IMR-90 (cell line): ENCODE measurements around the gene NDUFA13. TPM values are rescaled to one million over a fixed set of nuclear protein-coding genes. Genes with fewer than 3 reads are reported as not detected.

ENCODE experiments used
- ATAC-seq: fragments of 200-7000 bp; cut with Tn5 transposase; 2 replicates; pipeline ENCODE4 v1.9.1; 2020; ENCODE audit warnings: low read depth, mild to moderate bottlenecking, moderate library complexity
- BruUV-seq: library from RNA; stranded (reverse); fragments of 400-500 nt; replicated peaks from 2 replicates; lab custom pipeline; 2021; lab: Mats Ljungman, UMichigan
- CTCF ChIA-PET: fragments of 300-600 bp; formaldehyde crosslinking; extraction: SDS; loops from one replicate; lab custom pipeline; 2021; ENCODE audit warnings: antibody characterized with exemption; lab: Yijun Ruan, JAX
- POLR2A ChIA-PET: fragments of 300-600 bp; sonication (Branson Sonifier 250); formaldehyde crosslinking; loops from one replicate; lab custom pipeline; 2022; ENCODE audit warnings: antibody characterized with exemption; ENCODE audit not compliant: unreplicated experiment; lab: Charles Lee
- DNase-seq: peaks from one replicate; pipeline ENCODE4 v3.0.0; 2013
- H2AFZ ChIP-seq: replicated peaks from 2 replicates; pipeline ENCODE3; 2013; ENCODE audit warnings: low read length, mild to moderate bottlenecking; ENCODE audit not compliant: poor library complexity
- H2AK5ac ChIP-seq: 2 replicates; pipeline ENCODE4 v1.6.1; 2013; ENCODE audit warnings: low read depth, low read length, inconsistent platforms
- H2AK9ac ChIP-seq: replicated peaks from 2 replicates; pipeline ENCODE3; 2013; ENCODE audit warnings: mild to moderate bottlenecking, low read depth, low read length, moderate library complexity; ENCODE audit not compliant: poor library complexity
- H2BK120ac ChIP-seq: 2 replicates; pipeline ENCODE4 v1.6.1; 2013; ENCODE audit warnings: low read depth, low read length, inconsistent platforms
- H2BK15ac ChIP-seq: 3 replicates; pipeline ENCODE4 v1.6.1; 2013; ENCODE audit warnings: low read depth, low read length, inconsistent platforms
- H2BK20ac ChIP-seq: 2 replicates; pipeline ENCODE4 v1.6.1; 2013; ENCODE audit warnings: low read depth, mild to moderate bottlenecking, inconsistent platforms, low read length, moderate library complexity
- H2BK5ac ChIP-seq: 2 replicates; pipeline ENCODE4 v1.6.1; 2013; ENCODE audit warnings: mild to moderate bottlenecking, low read depth, low read length, inconsistent platforms; ENCODE audit not compliant: poor library complexity, severe bottlenecking
- H3K14ac ChIP-seq: replicated peaks from 2 replicates; pipeline ENCODE4 v1.6.1; 2013; ENCODE audit warnings: low read depth, low read length, inconsistent platforms
- H3K18ac ChIP-seq: 2 replicates; pipeline ENCODE4 v1.6.1; 2013; ENCODE audit warnings: low read depth, low read length, control low read depth
- H3K23ac ChIP-seq: 2 replicates; pipeline ENCODE4 v1.6.1; 2013; ENCODE audit warnings: low read depth, low read length, inconsistent platforms
- H3K27ac ChIP-seq: 2 replicates; pipeline ENCODE4 v1.5.1; 2013; ENCODE audit warnings: mild to moderate bottlenecking, control low read depth, low read length; ENCODE audit not compliant: insufficient read depth
- H3K27me3 ChIP-seq: 2 replicates; pipeline ENCODE4 v1.6.1; 2013; ENCODE audit warnings: low read length; ENCODE audit not compliant: control insufficient read depth, insufficient read depth
- H3K36me3 ChIP-seq: 2 replicates; pipeline ENCODE4 v1.6.1; 2013; ENCODE audit warnings: low read length, mixed read lengths; ENCODE audit not compliant: control insufficient read depth, insufficient read depth
- H3K4ac ChIP-seq: 2 replicates; pipeline ENCODE4 v1.6.1; 2013; ENCODE audit warnings: low read depth, low read length, inconsistent platforms
- H3K4me1 ChIP-seq: 2 replicates; pipeline ENCODE4 v1.6.1; 2013; ENCODE audit warnings: low read length, mixed read lengths; ENCODE audit not compliant: control insufficient read depth, insufficient read depth
- H3K4me2 ChIP-seq: 2 replicates; pipeline ENCODE4 v1.6.1; 2013; ENCODE audit warnings: low read depth, mild to moderate bottlenecking, control low read depth, low read length, moderate library complexity
- H3K4me3 ChIP-seq: 2 replicates; pipeline ENCODE4 v1.5.1; 2013; ENCODE audit warnings: low read depth, mild to moderate bottlenecking, control low read depth, low read length, moderate library complexity; ENCODE audit not compliant: insufficient read depth
- H3K56ac ChIP-seq: 2 replicates; pipeline ENCODE4 v1.6.1; 2013; ENCODE audit warnings: low read length, inconsistent platforms; ENCODE audit not compliant: insufficient read depth; ENCODE audit errors: extremely low read depth
- H3K79me1 ChIP-seq, 2 experiments: 2 replicates each; pipeline ENCODE4 v1.6.1; 2013; ENCODE audit warnings: low read length in 2 of 2, inconsistent platforms in 1 of 2, low read depth in 1 of 2
- H3K9ac ChIP-seq: 2 replicates; pipeline ENCODE4 v1.6.1; 2013; ENCODE audit warnings: low read depth, low read length, control low read depth
- H3K9me1 ChIP-seq: 2 replicates; pipeline ENCODE4 v1.6.1; 2013; ENCODE audit warnings: low read length, inconsistent platforms; ENCODE audit not compliant: insufficient read depth
- H3K9me3 ChIP-seq: 2 replicates; pipeline ENCODE4 v1.6.1; 2013; ENCODE audit warnings: low read length; ENCODE audit not compliant: control insufficient read depth, insufficient read depth
- H4K20me1 ChIP-seq: 2 replicates; pipeline ENCODE4 v1.6.1; 2013; ENCODE audit warnings: low read length, inconsistent platforms; ENCODE audit not compliant: insufficient read depth
- H4K5ac ChIP-seq: 2 replicates; pipeline ENCODE4 v1.6.1; 2013; ENCODE audit warnings: mild to moderate bottlenecking, low read depth, low read length, control low read depth
- H4K8ac ChIP-seq, 2 experiments: 2 replicates each; pipeline ENCODE4 v1.6.1; 2013; ENCODE audit warnings: low read depth in 2 of 2, low read length in 2 of 2, control low read depth in 1 of 2, inconsistent platforms in 1 of 2
- H4K91ac ChIP-seq: 2 replicates; pipeline ENCODE4 v1.6.1; 2013; ENCODE audit warnings: low read depth, low read length, inconsistent platforms; ENCODE audit not compliant: insufficient read depth
- BHLHE40 ChIP-seq: fragments of 150-350 bp; IDR thresholded peaks from 2 replicates; pipeline ENCODE4 v1.6.1; 2016; ENCODE audit warnings: mild to moderate bottlenecking, low read depth, low read length
- CHD1 ChIP-seq: IDR thresholded peaks from 2 replicates; pipeline ENCODE4 v1.6.1; 2012; ENCODE audit warnings: low read depth, low read length, improper control_type of control experiment
- MAFK ChIP-seq: IDR thresholded peaks from 2 replicates; pipeline ENCODE4 v1.6.1; 2012; ENCODE audit warnings: low read depth, low read length, improper control_type of control experiment
- MAZ ChIP-seq: IDR thresholded peaks from 2 replicates; pipeline ENCODE4 v1.6.1; 2012; ENCODE audit warnings: low read depth, mild to moderate bottlenecking, low read length, improper control_type of control experiment, moderate library complexity, borderline replicate concordance
- MXI1 ChIP-seq: IDR thresholded peaks from 2 replicates; pipeline ENCODE4 v1.6.1; 2012; ENCODE audit warnings: low read depth, mild to moderate bottlenecking, low read length, moderate library complexity, borderline replicate concordance
- POLR2A ChIP-seq: IDR thresholded peaks from 2 replicates; pipeline ENCODE4 v1.6.1; 2012; ENCODE audit warnings: mild to moderate bottlenecking, low read depth, low read length
- RFX5 ChIP-seq: IDR thresholded peaks from 2 replicates; pipeline ENCODE4 v1.8.0; 2012; ENCODE audit warnings: low read depth, mild to moderate bottlenecking, low read length, moderate library complexity
- WGBS, 2 experiments: methylation state at CpG; one replicate each; pipeline versions ENCODE4 v1.1.5 to v1.1.7; 2013; ENCODE audit warnings: missing lambda C conversion rate in 2 of 2; ENCODE audit not compliant: insufficient read length in 1 of 2; ENCODE audit errors: extremely low coverage in 2 of 2; 5-methylcytosine and 5-hydroxymethylcytosine counted together
- dilution Hi-C: fragments of 300-500 bp; cut with HindIII; formaldehyde crosslinking; loops from one replicate; pipeline ENCODE4 v1.14.3; 2018; ENCODE audit warnings: low sequenced_read_pairs; ENCODE audit not compliant: unreplicated experiment
- in situ Hi-C: fragments of 300-500 bp; cut with MboI; formaldehyde crosslinking; loops from 3 replicates; pipeline ENCODE4 v1.14.3; 2019; ENCODE audit warnings: low sequenced_read_pairs, inconsistent platforms, mixed read lengths
- intact Hi-C: fragments of 100-400 bp; cut with micrococcal nuclease; formaldehyde crosslinking; loops from 2 replicates; pipeline ENCODE4 v1.10.0; 2022
- polyA plus RNA-seq, 3 experiments: library from polyadenylated mRNA; depleted of rRNA; stranded (reverse); fragments of >200 nt; gene quantifications; 2 replicates each; pipeline ENCODE4 v1.2.3, GENCODE V29; 2012; ENCODE audit warnings: low replicate concordance in 1 of 3
- total RNA-seq: library from RNA; depleted of rRNA; stranded (reverse); fragments of >200 nt; gene quantifications from 2 replicates; pipeline ENCODE4 v1.2.3, GENCODE V29; 2012
- TF ChIP-seq, protein P1 (sequence below): fragments of 150-350 bp; IDR thresholded peaks from 2 replicates; pipeline ENCODE4 v1.6.1; 2017; ENCODE audit warnings: mild to moderate bottlenecking, antibody characterized with exemption, low read length, low read depth
- TF ChIP-seq, protein P2 (sequence below): conservative IDR thresholded peaks from 2 replicates; pipeline ENCODE4 v1.5.1; 2012; ENCODE audit warnings: mild to moderate bottlenecking, low read depth, low read length, improper control_type of control experiment

NDUFA13 gene
- total and polyA plus RNA-seq, 2 of the 4 experiments (the other 2 are of a cell fraction) = 30.6 to 667 TPM

DNA sequence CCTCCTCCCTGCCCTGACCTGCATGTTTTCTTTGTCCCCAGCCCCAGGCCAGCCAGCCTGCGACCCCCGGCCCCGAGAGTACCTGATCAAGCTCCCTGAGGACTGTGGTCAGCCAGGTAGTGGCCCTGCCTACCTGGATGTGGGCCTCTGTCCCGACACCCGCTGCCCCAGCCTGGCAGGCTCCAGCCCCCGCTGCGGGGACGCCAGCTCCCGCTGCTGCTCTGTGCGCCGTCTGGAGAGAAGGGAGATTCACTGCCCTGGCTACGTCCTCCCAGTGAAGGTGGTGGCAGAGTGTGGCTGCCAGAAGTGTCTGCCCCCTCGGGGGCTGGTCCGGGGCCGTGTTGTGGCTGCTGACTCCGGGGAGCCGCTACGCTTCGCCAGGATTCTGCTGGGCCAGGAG lies 27.6 kb downstream of the NDUFA13 start:
- Histone ChIP-seq H3K14ac (no peak overlapping the region), H2BK120ac (no peak overlapping the region), H3K4ac (no peak overlapping the region), H2BK20ac (no peak overlapping the region), H2BK5ac (no peak overlapping the region), H3K9ac (no peak overlapping the region), H3K4me2 (no peak overlapping the region), H3K56ac (no peak overlapping the region), H3K4me3 (no peak overlapping the region), H2AK9ac (no peak overlapping the region), H3K9me1 (no peaks in the 10 kb centered on the region), H3K27ac (no peak overlapping the region), H4K5ac (no peak overlapping the region), H3K79me1 (no peaks in the 10 kb centered on the region), H3K23ac (no peak overlapping the region), H4K8ac (no peak overlapping the region), H3K9me3 (no peaks in the 10 kb centered on the region; the same call in 1 of the 2 replicates), H4K20me1 (no peaks in the 10 kb centered on the region; the same call in 1 of the 2 replicates), H2AFZ (no peak overlapping the region), H3K36me3 (no peaks in the 10 kb centered on the region), H3K27me3 (peaks cover 24% of the 10 kb centered on the region), H4K91ac (no peak overlapping the region), H2AK5ac (no peak overlapping the region), H3K4me1 (no peaks in the 10 kb centered on the region), H2BK15ac (no peak overlapping the region), H3K18ac (no peak overlapping the region)
- in situ Hi-C loops (loop anchor here (25.0 kb wide), 1 partner anchor 419 kb away; no protein-coding TSS in a partner anchor), intact Hi-C loops (no loop called here), dilution Hi-C loops (no loop called here)
- WGBS, 2 experiments = 90% methylated on average over 11 of the region's 19 CpGs; no CpG with 5 or more reads in 1 of the 2 experiments
- BruUV-seq = no TSS peak
- CTCF ChIA-PET = interaction anchor here (0.5 to 1.1 kb wide), 2 partner anchors 11 to 30 kb away, joined by 3 to 5 read pairs; no protein-coding TSS in a partner anchor
- no peak for DNase-seq
- POLR2A ChIA-PET = no interaction called here
- no peak for ATAC-seq
- TF ChIP-seq RFX5 (no peak), MXI1 (no peak), CHD1 (no peak), MAZ (no peak), MAFK (no peak), POLR2A (no peak), BHLHE40 (no peak)
- TF ChIP-seq, protein P1, sequence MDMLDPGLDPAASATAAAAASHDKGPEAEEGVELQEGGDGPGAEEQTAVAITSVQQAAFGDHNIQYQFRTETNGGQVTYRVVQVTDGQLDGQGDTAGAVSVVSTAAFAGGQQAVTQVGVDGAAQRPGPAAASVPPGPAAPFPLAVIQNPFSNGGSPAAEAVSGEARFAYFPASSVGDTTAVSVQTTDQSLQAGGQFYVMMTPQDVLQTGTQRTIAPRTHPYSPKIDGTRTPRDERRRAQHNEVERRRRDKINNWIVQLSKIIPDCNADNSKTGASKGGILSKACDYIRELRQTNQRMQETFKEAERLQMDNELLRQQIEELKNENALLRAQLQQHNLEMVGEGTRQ = no peak
- TF ChIP-seq, protein P2, sequence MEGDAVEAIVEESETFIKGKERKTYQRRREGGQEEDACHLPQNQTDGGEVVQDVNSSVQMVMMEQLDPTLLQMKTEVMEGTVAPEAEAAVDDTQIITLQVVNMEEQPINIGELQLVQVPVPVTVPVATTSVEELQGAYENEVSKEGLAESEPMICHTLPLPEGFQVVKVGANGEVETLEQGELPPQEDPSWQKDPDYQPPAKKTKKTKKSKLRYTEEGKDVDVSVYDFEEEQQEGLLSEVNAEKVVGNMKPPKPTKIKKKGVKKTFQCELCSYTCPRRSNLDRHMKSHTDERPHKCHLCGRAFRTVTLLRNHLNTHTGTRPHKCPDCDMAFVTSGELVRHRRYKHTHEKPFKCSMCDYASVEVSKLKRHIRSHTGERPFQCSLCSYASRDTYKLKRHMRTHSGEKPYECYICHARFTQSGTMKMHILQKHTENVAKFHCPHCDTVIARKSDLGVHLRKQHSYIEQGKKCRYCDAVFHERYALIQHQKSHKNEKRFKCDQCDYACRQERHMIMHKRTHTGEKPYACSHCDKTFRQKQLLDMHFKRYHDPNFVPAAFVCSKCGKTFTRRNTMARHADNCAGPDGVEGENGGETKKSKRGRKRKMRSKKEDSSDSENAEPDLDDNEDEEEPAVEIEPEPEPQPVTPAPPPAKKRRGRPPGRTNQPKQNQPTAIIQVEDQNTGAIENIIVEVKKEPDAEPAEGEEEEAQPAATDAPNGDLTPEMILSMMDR = no peak
